Small intestine (tissue), 7 donors: ENCODE measurements around the gene FBXL16. TPM values are rescaled to one million over a fixed set of nuclear protein-coding genes. Genes with fewer than 3 reads are reported as not detected.
A peak's percentile ranks its signal among the peaks of the same experiment; 100 is the strongest.

Source experiments
- DNase-seq, 2 donors: peaks; one replicate each; pipeline versions ENCODE4 v3.0.0 to v3.0.0-alpha.2; 2013
- FAIRE-seq: peaks from 2 replicates; lab custom pipeline; 2012; peaks lifted over from hg19 to GRCh38; lab: Jason Lieb, UNC
- H3K27ac ChIP-seq, 3 donors: one replicate each; pipeline ENCODE4 v1.5.1; 2013; ENCODE audit warnings: low read length in 2 of 3, mild to moderate bottlenecking in 2 of 3, control low read depth in 1 of 3, inconsistent platforms in 1 of 3, low read depth in 1 of 3, moderate library complexity in 1 of 3
- H3K27me3 ChIP-seq, 3 donors: one replicate each; pipeline ENCODE4 v1.6.1; 2013; ENCODE audit warnings: low read length in 3 of 3, inconsistent platforms in 1 of 3; ENCODE audit not compliant: control insufficient read depth in 3 of 3, insufficient read depth in 3 of 3
- H3K36me3 ChIP-seq, 3 donors: one replicate each; pipeline ENCODE4 v1.6.1; 2013; ENCODE audit warnings: low read length in 3 of 3, inconsistent platforms in 1 of 3, low read depth in 1 of 3, mild to moderate bottlenecking in 1 of 3, moderate library complexity in 1 of 3; ENCODE audit not compliant: control insufficient read depth in 3 of 3, insufficient read depth in 2 of 3
- H3K4me1 ChIP-seq, 3 donors: one replicate each; pipeline ENCODE4 v1.6.1; 2013; ENCODE audit warnings: low read length in 2 of 3, inconsistent platforms in 1 of 3, low read depth in 1 of 3, mild to moderate bottlenecking in 1 of 3, moderate library complexity in 1 of 3; ENCODE audit not compliant: control insufficient read depth in 3 of 3, insufficient read depth in 2 of 3
- H3K4me3 ChIP-seq, 3 donors: one replicate each; pipeline ENCODE4 v1.5.1; 2013; ENCODE audit warnings: low read length in 3 of 3, control low read depth in 1 of 3, inconsistent platforms in 1 of 3, low read depth in 1 of 3, mild to moderate bottlenecking in 1 of 3, moderate library complexity in 1 of 3
- H3K9me3 ChIP-seq, 2 donors: one replicate each; pipeline ENCODE4 v1.6.1; 2013; ENCODE audit warnings: low read depth in 1 of 2, low read length in 1 of 2; ENCODE audit not compliant: control insufficient read depth in 2 of 2, insufficient read depth in 1 of 2
- WGBS, 3 donors: extraction: QIAGEN DNeasy Blood & Tissue Kit; methylation state at CpG; one replicate each; pipeline ENCODE4 v1.1.7; 2013; 5-methylcytosine and 5-hydroxymethylcytosine counted together
- polyA plus RNA-seq, 4 donors: library from polyadenylated mRNA; stranded (reverse) in 3 of 4; unstranded in 1 of 4; fragments of 200-250 nt in 3 of 4; fragments of 120-200 nt in 1 of 4; gene quantifications; one replicate each; pipeline versions ENCODE4 v1.2.1 to v1.2.3, GENCODE V29; 2013
- donor health status: healthy with polysubstance abuse.
- donor health status: control.
- donor health status: control.
- donor health status: Bipolar disorder and iron deficiency.
- donor health status: healthy.

FBXL16 gene
- polyA plus RNA-seq, 4 donors, result 0.81 to 3.4 (median 1.2) TPM

- DNase-seq, result no peak
- WGBS, 3 donors, result 0 to 2% (median 0%) methylated on average over 12 to 22 of the region's 22 CpGs
- no peaks in the 10 kb centered on the region for H3K27me3 ChIP-seq
These were observed 34.8 kb upstream of the FBXL16 start for GRCh38 chr16:740459-740763.

GRCh38 chr16:739560-740458 is 34.2 kb upstream of the FBXL16 start:
- Histone ChIP-seq H3K27me3 (no peaks in the 10 kb centered on the region), H3K36me3 (peaks cover 0 to 45% (median 3%) of the 10 kb centered on the region in 3 donors), H3K4me3 (peak overlapping the region; percentile 70 to 96 (median 96)), H3K4me1 (peaks cover 0 to 10% (median 3%) of the 10 kb centered on the region in 3 donors), H3K27ac (peak overlapping the region in 2 of 3 donors; percentile 72 to 79), H3K9me3 (no peaks in the 10 kb centered on the region)
- FAIRE-seq (no peak), DNase-seq (peak in 1 of 2 donors; percentile 60)
- 33 to 43% (median 40%) methylated on average over 36 to 38 of the region's 38 CpGs for WGBS, 3 donors

More at GRCh38 chr16:740459-740763, 34.8 kb upstream of the FBXL16 start:
- H3K4me3 ChIP-seq, result peak overlapping the region; percentile 70 to 96 (median 96)
- peaks cover 0 to 10% (median 3%) of the 10 kb centered on the region in 3 donors for H3K4me1 ChIP-seq
- no peak for FAIRE-seq
- H3K36me3 ChIP-seq, result peaks cover 0 to 39% (median 3%) of the 10 kb centered on the region in 3 donors
- peak overlapping the region; percentile 1 to 79 (median 72) for H3K27ac ChIP-seq
- H3K9me3 ChIP-seq, result no peaks in the 10 kb centered on the region

GRCh38 chr16:736936-737481 is 31.4 kb upstream of the FBXL16 start:
- H3K36me3 ChIP-seq, result peaks cover 2 to 73% (median 12%) of the 10 kb centered on the region in 3 donors
- H3K4me1 ChIP-seq, result peaks cover 0 to 10% (median 3%) of the 10 kb centered on the region in 3 donors
- H3K4me3 ChIP-seq, result no peak overlapping the region
- H3K9me3 ChIP-seq, result no peaks in the 10 kb centered on the region
- 95 to 96% (median 96%) methylated on average over 29 of the region's 29 CpGs for WGBS, 3 donors
- FAIRE-seq (no peak), DNase-seq (no peak)
- no peaks in the 10 kb centered on the region for H3K27me3 ChIP-seq
- no peak overlapping the region for H3K27ac ChIP-seq

GRCh38 chr16:735982-736453 is 30.4 kb upstream of the FBXL16 start:
- H3K27ac ChIP-seq, result no peak overlapping the region
- DNase-seq, result no peak
- H3K27me3 ChIP-seq, result no peaks in the 10 kb centered on the region
- peaks cover 2 to 83% (median 12%) of the 10 kb centered on the region in 3 donors for H3K36me3 ChIP-seq
- no peak for FAIRE-seq
- no peak overlapping the region for H3K4me3 ChIP-seq
- WGBS, 3 donors, result 76 to 91% (median 80%) methylated on average over 13 of the region's 13 CpGs
- H3K9me3 ChIP-seq, result no peaks in the 10 kb centered on the region
- H3K4me1 ChIP-seq, result peaks cover 0 to 7% (median 3%) of the 10 kb centered on the region in 3 donors

- Histone ChIP-seq H3K4me3 (no peak overlapping the region), H3K4me1 (peaks cover 0 to 7% (median 3%) of the 10 kb centered on the region in 3 donors), H3K36me3 (peaks cover 2 to 91% (median 12%) of the 10 kb centered on the region in 3 donors), H3K27ac (no peak overlapping the region), H3K9me3 (no peaks in the 10 kb centered on the region), H3K27me3 (no peaks in the 10 kb centered on the region)
- 93 to 94% (median 94%) methylated on average over 25 of the region's 25 CpGs for WGBS, 3 donors
- DNase-seq, result no peak
- no peak for FAIRE-seq
These were observed 29.6 kb upstream of the FBXL16 start for GRCh38 chr16:734981-735881.

- FAIRE-seq (no peak), DNase-seq (no peak)
- H3K36me3 ChIP-seq, result peaks cover 2 to 97% (median 12%) of the 10 kb centered on the region in 3 donors
These were observed 28.8 kb upstream of the FBXL16 start for GRCh38 chr16:734208-734980.

GRCh38 chr16:733382-734207 is 28.0 kb upstream of the FBXL16 start:
- Histone ChIP-seq H3K4me3 (no peak overlapping the region), H3K9me3 (no peaks in the 10 kb centered on the region), H3K27ac (no peak overlapping the region), H3K36me3 (peaks cover 2 to 91% (median 12%) of the 10 kb centered on the region in 3 donors), H3K4me1 (peaks cover 0 to 4% (median 1%) of the 10 kb centered on the region in 3 donors), H3K27me3 (peaks cover 0 to under 1% (median 0%) of the 10 kb centered on the region in 3 donors)
- FAIRE-seq, result no peak
- DNase-seq, result no peak
- 84 to 90% (median 85%) methylated on average over 34 of the region's 34 CpGs for WGBS, 3 donors

More at GRCh38 chr16:734208-734980, 28.8 kb upstream of the FBXL16 start:
- WGBS, 3 donors, result 92 to 96% (median 92%) methylated on average over 44 to 49 of the region's 49 CpGs
- Histone ChIP-seq H3K9me3 (no peaks in the 10 kb centered on the region), H3K27me3 (no peaks in the 10 kb centered on the region), H3K4me1 (no peaks in the 10 kb centered on the region), H3K27ac (no peak overlapping the region), H3K4me3 (no peak overlapping the region)
